HepG2 (cell line): Measurements from ENCODE around the gene SMPD2. TPM values are rescaled to one million over a fixed set of nuclear protein-coding genes. Genes with fewer than 3 reads are reported as not detected.

Source experiments
- BATF2 ChIP-seq: sonication (generic); formaldehyde crosslinking; IDR thresholded peaks from 2 replicates; pipeline ENCODE4 v1.8.0; 2022; ENCODE audit warnings: mild to moderate bottlenecking, missing genetic modification reagents, moderate library complexity
- DMTF1 ChIP-seq: sonication (generic); formaldehyde crosslinking; IDR thresholded peaks from 2 replicates; pipeline ENCODE4 v1.4.0; 2020; ENCODE audit warnings: mild to moderate bottlenecking, missing genetic modification reagents
- ELF1 ChIP-seq: sonication (generic); formaldehyde crosslinking; IDR thresholded peaks from 2 replicates; pipeline ENCODE4 v1.4.0; 2020; ENCODE audit warnings: missing genetic modification reagents
- FOXM1 ChIP-seq: sonication (generic); formaldehyde crosslinking; IDR thresholded peaks from 2 replicates; pipeline ENCODE4 v1.5.0; 2020; ENCODE audit warnings: missing genetic modification reagents
- HES4 ChIP-seq: sonication (generic); formaldehyde crosslinking; IDR thresholded peaks from 2 replicates; pipeline ENCODE4 v1.9.0; 2021; ENCODE audit warnings: mild to moderate bottlenecking, missing genetic modification reagents, borderline replicate concordance
- MLX ChIP-seq: IDR thresholded peaks from 2 replicates; pipeline ENCODE4 v1.6.1; 2016
- MTF1 ChIP-seq: sonication (generic); formaldehyde crosslinking; IDR thresholded peaks from 2 replicates; pipeline ENCODE4 v1.5.0; 2020; ENCODE audit warnings: missing genetic modification reagents
- MXI1 ChIP-seq: IDR thresholded peaks from 3 replicates; pipeline ENCODE4 v1.6.1; 2012; ENCODE audit warnings: low read depth, low read length, inconsistent platforms, borderline replicate concordance
- NR1H2 ChIP-seq: sonication (generic); formaldehyde crosslinking; IDR thresholded peaks from 2 replicates; pipeline ENCODE4 v1.8.1; 2022; ENCODE audit warnings: low read depth, missing genetic modification reagents, borderline replicate concordance
- RBAK ChIP-seq: sonication (generic); formaldehyde crosslinking; IDR thresholded peaks from 2 replicates; pipeline ENCODE4 v1.5.1; 2020; ENCODE audit warnings: mild to moderate bottlenecking, missing genetic modification reagents
- SIN3A ChIP-seq: IDR thresholded peaks from 2 replicates; pipeline ENCODE4 v1.6.1; 2011; ENCODE audit warnings: low read depth, mild to moderate bottlenecking, control low read depth, low read length, borderline replicate concordance
- TOPORS ChIP-seq: sonication (generic); formaldehyde crosslinking; IDR thresholded peaks from 2 replicates; pipeline ENCODE4 v1.8.0; 2023; ENCODE audit warnings: mild to moderate bottlenecking, missing genetic modification reagents
- ZBTB37 ChIP-seq: sonication (generic); formaldehyde crosslinking; IDR thresholded peaks from 2 replicates; pipeline ENCODE4 v1.4.0; 2020; ENCODE audit warnings: mild to moderate bottlenecking, missing genetic modification reagents
- ZNF138 ChIP-seq: sonication (generic); formaldehyde crosslinking; IDR thresholded peaks from 2 replicates; pipeline ENCODE4 v1.5.0; 2020; ENCODE audit warnings: mild to moderate bottlenecking, low read depth, missing genetic modification reagents
- ZNF17 ChIP-seq: sonication (generic); formaldehyde crosslinking; IDR thresholded peaks from 2 replicates; pipeline ENCODE4 v1.5.0; 2020; ENCODE audit warnings: mild to moderate bottlenecking, missing genetic modification reagents
- ZNF292 ChIP-seq: sonication (generic); formaldehyde crosslinking; IDR thresholded peaks from 2 replicates; pipeline ENCODE4 v1.8.1; 2022; ENCODE audit warnings: mild to moderate bottlenecking, low read depth, missing genetic modification reagents, borderline replicate concordance
- ZNF501 ChIP-seq: sonication (generic); formaldehyde crosslinking; IDR thresholded peaks from 2 replicates; pipeline ENCODE4 v1.5.1; 2020; ENCODE audit warnings: mild to moderate bottlenecking, moderate library complexity, missing genetic modification reagents
- ZNF546 ChIP-seq: sonication (generic); formaldehyde crosslinking; conservative IDR thresholded peaks from 2 replicates; pipeline ENCODE4 v1.8.1; 2023; ENCODE audit warnings: mild to moderate bottlenecking, missing genetic modification reagents
- ZNF607 ChIP-seq: sonication (generic); formaldehyde crosslinking; IDR thresholded peaks from 2 replicates; pipeline ENCODE4 v1.5.1; 2020; ENCODE audit warnings: missing genetic modification reagents, mild to moderate bottlenecking, borderline replicate concordance
- ZNF670 ChIP-seq: sonication (generic); formaldehyde crosslinking; IDR thresholded peaks from 2 replicates; pipeline ENCODE4 v1.8.0; 2022; ENCODE audit warnings: mild to moderate bottlenecking, missing genetic modification reagents, borderline replicate concordance
- ZNF773 ChIP-seq: sonication (generic); formaldehyde crosslinking; IDR thresholded peaks from 2 replicates; pipeline ENCODE4 v1.4.0; 2020; ENCODE audit warnings: missing genetic modification reagents, borderline replicate concordance
- ZNF777 ChIP-seq: sonication (generic); formaldehyde crosslinking; IDR thresholded peaks from 2 replicates; pipeline ENCODE4 v1.4.0; 2020; ENCODE audit warnings: missing genetic modification reagents
- polyA plus RNA-seq, 8 experiments: library from polyadenylated mRNA; depleted of rRNA in 3 of 8; stranded (reverse) in 7 of 8; unstranded in 1 of 8; fragments of >200 nt; fragmentation: Illumina TruSeq in 4 of 8; extraction: Trizol in 4 of 8; gene quantifications; 2 replicates each; pipeline versions ENCODE4 v1.2.1 to v1.2.3, GENCODE V29; 2011 to 2016; ENCODE audit warnings: low read depth in 4 of 8, missing spikeins in 1 of 8, mixed read lengths in 1 of 8; ENCODE audit not compliant: insufficient read depth in 1 of 8
- total RNA-seq, 5 experiments: library from RNA; depleted of rRNA; stranded (reverse); fragments of >200 nt; fragmentation: Illumina TruSeq; extraction: Trizol; gene quantifications; 2 replicates each; pipeline ENCODE4 v1.2.3, GENCODE V29; 2016; ENCODE audit warnings: low read depth in 1 of 5
- TF ChIP-seq, protein P1 (sequence below): sonication (generic); formaldehyde crosslinking; IDR thresholded peaks from 2 replicates; pipeline ENCODE4 v1.8.0; 2023; ENCODE audit warnings: mild to moderate bottlenecking, missing genetic modification reagents
- TF ChIP-seq, protein P2 (sequence below): IDR thresholded peaks from 2 replicates; pipeline ENCODE4 v1.6.1; 2016; ENCODE audit warnings: mild to moderate bottlenecking, missing biosample characterization, missing genetic modification reagents

SMPD2 gene
- total and polyA plus RNA-seq, 2 of the 13 experiments (the other 11 are each of a cell fraction or from before 2014, with no cell fraction given): 5.9 to 10.6 TPM

- TF ChIP-seq, protein P1, sequence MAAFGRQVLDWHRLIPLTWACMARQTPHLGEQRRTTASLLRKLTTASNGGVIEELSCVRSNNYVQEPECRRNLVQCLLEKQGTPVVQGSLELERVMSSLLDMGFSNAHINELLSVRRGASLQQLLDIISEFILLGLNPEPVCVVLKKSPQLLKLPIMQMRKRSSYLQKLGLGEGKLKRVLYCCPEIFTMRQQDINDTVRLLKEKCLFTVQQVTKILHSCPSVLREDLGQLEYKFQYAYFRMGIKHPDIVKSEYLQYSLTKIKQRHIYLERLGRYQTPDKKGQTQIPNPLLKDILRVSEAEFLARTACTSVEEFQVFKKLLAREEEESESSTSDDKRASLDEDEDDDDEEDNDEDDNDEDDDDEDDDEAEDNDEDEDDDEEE (CRISPR knock-in tag): no peak
- TF ChIP-seq ZNF777 (CRISPR knock-in tag) (peak; percentile 77), HES4 (peak; percentile 82; the same call in 1 of the 2 replicates), SIN3A (peak; percentile 72; the same call in 1 of the 2 replicates), ZNF17 (CRISPR knock-in tag) (no peak), TOPORS (CRISPR knock-in tag) (no peak), FOXM1 (CRISPR knock-in tag) (peak; percentile 65; the same call in 1 of the 2 replicates), ZBTB37 (no peak), MLX (CRISPR knock-in tag) (no peak), ZNF501 (CRISPR knock-in tag) (peak; percentile 54), ZNF607 (CRISPR knock-in tag) (peak; percentile 82), ZNF773 (CRISPR knock-in tag) (peak; percentile 92), MXI1 (peak; percentile 93; the same call in 2 of the 3 replicates), ZNF670 (CRISPR knock-in tag) (no peak), DMTF1 (CRISPR knock-in tag) (no peak), ZNF138 (CRISPR knock-in tag) (no peak), ZNF292 (CRISPR knock-in tag) (no peak), RBAK (CRISPR knock-in tag) (no peak), MTF1 (CRISPR knock-in tag) (peak; percentile 58), ELF1 (peak; percentile 63; the same call in 1 of the 2 replicates), ZNF546 (CRISPR knock-in tag) (peak; percentile 91), NR1H2 (peak; percentile 94), BATF2 (CRISPR knock-in tag) (peak; percentile 80; the same call in 1 of the 2 replicates)
- TF ChIP-seq, protein P2, sequence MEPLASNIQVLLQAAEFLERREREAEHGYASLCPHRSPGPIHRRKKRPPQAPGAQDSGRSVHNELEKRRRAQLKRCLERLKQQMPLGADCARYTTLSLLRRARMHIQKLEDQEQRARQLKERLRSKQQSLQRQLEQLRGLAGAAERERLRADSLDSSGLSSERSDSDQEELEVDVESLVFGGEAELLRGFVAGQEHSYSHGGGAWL (CRISPR knock-in tag): peak; percentile 68
Measured at GRCh38 chr6:109440331-109441068, at the start of gene SMPD2, which contains the start of gene PPIL6 (continued).
